Activated CD4-positive, alpha-beta T cell treated with anti-CD3 and anti-CD28 coated beads for 1 hour (primary cell): ENCODE results near the gene SCO2.
"Not testable (repeated sequence)": the region's sequence is repeated elsewhere in the genome, so short reads cannot be mapped to it uniquely, and the experiment has no call there.

Experiments used
- DNase-seq: peaks from one replicate; pipeline ENCODE4 v3.0.0-alpha.2; 2020

The SCO2 gene

DNA sequence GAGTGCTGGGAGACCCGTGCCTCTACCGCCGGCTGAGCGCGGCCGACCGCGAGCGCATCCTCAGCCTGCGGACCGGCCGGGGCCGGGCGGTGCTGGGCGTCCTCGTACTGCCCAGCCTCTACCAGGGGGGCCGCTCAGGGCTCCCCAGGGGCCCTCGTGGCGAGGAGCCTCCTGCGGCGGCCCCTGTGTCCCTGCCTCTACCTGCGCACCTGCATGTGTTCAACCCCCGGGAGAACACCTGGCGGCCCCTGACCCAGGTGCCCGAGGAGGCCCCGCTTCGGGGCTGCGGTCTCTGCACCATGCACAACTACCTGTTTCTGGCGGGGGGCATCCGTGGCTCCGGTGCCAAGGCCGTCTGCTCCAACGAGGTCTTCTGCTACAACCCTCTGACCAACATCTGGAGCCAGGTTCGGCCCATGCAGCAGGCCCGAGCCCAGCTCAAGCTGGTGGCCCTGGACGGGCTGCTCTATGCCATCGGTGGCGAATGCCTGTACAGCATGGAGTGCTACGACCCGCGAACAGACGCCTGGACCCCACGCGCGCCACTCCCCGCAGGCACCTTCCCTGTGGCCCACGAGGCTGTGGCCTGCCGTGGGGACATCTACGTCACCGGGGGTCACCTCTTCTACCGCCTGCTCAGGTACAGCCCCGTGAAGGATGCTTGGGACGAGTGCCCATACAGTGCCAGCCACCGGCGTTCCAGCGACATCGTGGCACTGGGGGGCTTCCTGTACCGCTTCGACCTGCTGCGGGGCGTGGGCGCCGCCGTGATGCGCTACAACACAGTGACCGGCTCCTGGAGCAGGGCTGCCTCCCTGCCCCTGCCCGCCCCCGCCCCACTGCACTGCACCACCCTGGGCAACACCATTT is 23.8 kb upstream of the SCO2 start:
- no peak for DNase-seq

DNA sequence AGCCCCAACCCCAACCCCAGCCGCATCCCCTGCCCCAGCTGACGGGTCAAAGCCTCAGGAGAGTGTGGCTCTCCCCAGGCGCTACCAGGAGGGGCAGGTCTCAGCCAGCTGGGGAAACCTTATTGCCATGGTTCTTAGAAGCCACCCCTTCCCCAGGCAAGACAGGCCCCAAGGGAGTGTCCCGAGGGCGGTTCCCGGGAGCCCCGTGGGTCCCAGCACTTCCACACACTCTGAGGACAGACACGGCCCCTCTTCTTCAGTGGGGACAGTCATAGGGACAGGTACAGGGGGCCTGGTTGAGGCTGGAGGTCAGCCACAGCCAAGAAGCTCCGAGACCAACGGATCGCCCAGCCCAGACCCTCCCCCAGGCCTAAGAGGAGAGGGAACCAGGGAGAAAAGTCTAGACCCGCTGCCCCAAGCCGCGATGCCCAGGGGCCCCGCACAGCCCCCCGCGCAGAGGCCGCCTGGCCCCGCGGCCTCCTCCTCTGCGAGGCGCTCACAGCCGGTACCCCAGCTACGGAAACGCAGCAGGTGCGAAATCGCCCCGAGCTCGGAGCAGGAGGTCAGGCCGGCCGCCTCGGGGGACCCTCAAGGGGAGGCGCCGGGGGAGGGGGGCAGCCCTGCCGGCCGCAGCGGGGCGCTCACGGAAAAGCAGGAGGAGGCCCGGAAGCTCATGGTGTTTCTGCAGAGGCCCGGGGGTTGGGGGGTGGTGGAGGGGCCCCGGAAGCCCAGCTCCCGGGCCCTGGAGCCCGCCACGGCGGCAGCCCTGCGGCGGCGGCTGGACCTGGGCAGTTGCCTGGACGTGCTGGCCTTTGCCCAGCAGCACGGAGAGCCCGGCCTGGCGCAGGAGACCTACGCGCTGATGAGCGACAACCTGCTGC is 22.9 kb upstream of the SCO2 start:
- peak; percentile 46 for DNase-seq

DNA sequence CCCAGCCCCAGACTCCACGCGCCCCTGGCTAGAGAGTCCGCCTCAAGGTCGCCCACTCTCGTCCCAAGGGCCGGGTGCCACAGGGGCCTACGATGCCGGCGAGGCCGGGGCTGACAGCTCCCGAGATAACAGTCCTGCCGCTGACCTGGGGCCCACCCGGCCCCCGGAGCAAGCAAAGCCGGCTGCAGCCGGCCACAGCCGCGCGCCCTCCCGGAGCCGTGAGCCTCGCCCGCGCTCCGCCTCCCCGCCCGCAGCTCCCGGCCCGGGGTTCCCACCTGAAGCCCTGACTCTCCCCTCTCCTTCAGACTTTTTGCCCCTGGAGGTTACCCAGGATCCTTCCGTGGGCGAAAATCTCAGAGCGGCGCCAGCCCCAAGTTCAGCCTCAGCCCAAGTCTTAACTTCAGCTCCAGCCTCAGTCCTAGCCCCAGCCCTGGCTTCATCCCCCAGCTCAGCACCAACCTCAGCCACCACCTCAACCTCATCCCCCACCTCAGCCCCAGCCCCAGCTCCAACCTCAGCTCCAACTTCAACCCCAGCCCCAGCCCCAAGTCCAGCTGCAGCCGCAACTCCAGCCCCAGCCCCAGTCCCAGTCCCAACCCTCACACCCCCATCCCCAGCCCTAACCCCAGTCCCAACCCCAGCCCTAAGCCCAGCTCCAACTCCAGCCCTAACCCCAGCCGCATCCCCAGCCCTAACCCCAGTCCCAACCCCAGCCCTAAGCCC is 22.0 kb upstream of the SCO2 start:
- DNase-seq, result no peak

DNA sequence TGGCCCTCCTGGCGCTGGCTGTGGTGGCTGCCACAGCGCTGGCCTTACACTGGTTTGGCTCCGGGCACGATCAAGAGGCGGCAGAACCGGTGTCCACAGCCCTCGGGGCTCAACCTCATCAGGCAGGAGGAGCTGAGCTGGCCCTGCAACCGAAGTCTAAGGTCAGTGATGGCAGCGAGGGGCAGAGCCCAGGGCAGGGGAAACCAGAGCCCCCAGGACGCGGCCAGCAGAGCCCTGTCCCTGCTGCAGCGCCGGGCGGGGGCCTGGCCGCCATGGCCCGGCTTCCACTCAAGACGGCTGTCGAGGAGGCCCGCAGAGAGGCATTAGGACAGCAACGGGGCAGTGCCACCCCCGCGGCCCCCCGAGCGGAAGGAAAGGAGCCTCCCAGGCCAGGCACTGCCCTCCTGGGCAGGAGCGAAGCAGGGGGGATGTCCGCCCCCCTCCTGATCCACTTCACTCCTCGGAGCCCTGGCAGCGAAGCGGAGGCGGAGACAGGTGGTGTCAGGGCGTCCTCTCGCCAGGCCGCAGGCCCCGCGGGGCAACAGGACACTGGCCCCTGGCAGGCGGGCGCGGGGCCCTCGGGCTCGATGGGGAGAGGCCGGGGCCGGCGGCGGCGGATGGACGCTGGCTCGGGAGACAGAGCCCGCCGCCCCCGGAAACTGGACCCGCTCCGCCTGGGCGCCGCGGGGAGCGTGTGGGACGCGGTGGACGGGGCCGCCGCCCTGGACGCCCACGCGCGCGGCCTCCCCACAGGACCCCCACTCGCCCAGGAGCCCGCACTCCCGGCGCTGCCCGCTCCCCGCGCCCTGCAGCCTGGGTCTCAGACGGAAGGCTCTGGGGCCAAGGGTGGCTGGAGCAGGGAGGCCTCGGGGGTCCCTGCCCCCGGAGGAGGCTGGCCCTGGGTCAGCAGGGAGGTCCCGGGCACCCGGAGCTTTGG is 21.2 kb upstream of the SCO2 start:
- no peak for DNase-seq

DNA sequence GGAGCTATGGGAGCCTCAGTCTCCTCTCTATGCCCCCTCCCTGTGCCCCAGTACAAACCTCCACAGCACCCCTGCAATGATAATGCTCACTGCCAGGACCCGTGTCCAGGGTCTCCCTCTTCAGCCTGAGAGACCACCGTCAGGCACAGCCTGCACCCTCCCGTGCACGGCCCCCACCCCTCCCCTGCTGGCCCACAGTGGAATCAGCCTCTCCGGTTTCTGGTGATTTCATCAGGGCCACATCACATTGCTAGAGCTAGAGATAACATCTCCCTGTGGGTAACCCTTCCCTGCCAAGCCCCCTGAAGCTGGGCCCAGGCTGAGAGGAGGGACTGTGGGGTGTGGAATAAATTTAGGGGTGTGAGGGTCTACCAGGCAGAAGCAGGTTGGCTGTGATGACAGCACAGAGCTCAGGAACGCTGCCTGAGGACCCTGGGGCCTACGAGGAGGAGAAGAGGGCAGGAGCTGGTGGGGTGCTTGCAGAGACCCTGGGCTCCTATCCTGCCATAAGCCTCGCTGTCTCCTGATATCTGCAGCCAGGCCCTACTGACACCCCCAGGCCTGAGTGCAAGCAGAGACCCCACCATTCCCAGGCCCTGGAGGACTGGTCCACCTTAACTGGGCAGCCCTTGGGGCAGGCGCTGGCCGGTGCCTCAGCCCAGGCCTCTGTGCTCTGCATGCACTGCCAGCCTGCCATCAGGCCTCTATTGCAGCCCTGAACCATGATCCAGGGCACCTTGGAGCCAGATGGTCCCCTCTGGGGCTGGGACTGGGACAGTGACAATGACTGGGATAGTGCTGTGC is 20.3 kb upstream of the SCO2 start, which contains the start of gene KLHDC7B:
Gene KLHDC7B, plus strand, starts transcription at position 378 of the 804 bp plus-strand sequence. Its CDS starts 345 bp downstream, at position 723.
- DNase-seq, result no peak

DNA sequence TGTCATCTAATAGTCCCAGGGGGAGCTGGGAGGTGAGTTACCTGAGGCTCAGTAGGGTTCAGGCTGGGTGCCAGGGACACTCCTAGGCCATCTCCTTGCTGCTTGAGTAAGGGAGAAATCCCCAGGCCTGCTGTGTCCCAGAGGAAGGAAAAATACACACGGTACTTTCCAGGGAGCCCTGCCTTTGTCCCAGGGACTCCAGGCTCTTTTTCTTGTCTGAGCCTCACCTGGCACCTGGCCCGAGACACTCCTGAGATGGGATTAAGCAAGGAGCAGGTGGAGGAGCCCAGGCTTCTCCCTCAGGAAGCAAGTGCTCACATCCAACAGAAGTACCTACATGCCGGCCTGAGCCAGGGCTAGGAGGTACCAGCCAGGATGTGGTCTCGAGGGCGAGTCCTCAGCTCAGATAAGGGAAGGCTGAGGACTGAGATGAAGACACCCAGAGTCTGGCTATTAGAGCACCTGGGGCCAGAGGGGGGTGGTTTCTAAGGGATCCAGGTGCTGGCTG is 19.4 kb upstream of the SCO2 start:
- DNase-seq, result no peak

DNA sequence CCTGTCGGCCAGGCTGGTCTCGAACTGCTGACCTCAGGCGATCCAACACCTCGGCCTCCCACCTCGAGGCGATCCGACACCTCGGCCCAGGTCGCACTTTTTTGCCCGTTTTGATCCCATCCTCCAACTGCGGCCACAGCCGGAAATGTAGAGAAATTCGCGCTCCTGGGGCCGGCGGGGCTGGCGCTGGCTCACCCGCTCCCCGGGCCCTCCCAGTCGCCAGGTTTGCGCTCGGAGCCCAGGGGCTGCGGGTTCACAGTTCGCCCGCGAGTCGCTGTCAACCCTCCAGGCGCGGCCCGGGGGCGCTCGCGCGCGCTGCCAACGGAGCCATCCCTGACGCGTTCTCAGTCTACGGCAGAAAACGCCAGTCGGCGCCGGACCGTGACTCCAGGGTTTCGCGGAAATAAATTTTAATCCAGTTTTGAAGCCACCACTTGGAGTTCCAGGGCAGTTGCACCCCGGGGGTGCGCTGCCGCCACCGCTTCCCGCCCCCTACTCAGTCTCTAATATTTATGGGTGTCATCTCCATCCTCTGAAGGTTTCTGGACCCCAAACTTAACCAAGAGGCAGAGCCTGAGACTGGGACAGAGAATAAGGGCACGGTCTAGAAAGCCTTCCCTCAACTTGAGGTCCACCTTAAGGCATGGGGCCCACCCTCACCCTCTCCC is 18.8 kb upstream of the SCO2 start:
- DNase-seq, result peak; percentile 80

DNA sequence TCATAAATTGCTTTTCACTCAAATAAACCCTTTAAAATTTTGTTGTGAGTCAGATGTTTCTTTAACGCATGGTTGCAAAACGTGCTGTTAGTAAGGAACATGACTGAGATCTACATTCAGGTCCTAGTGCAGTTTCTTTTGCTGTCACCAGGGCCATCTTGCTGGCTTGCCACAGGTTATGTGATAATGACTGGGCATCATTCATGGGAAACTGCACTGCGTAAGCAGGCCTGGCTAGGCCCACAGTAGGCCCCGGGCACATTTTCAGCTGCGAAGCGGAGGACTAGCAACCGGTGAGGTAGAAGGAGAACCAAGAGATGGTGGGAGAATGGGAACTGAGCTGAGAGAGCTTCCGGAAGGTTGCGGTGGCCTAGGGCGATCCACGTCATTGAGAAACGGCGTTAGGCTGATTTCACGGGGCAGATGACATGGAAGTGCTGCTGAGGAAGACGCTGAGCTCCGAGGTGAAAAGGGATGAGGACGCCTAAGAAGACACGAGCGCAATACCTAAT is 17.1 kb upstream of the SCO2 start:
- DNase-seq, result no peak

DNA sequence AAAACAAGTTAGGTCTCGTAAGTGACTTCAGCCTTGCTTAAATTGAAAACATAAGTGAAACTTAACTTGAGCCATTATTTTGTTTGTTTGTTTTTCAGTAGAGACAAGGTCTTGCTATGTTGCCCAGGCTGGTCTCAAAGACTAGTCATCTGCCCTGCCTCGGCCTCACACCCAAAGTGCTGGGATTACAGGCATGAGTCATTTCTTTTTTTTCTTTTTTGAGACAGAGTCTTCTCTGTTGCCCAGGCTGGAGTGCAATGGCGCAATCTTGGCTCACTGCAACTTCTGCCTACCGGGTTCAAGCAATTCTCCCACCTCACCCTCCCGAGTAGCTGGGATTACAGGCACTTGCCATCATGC is 16.2 kb upstream of the SCO2 start:
- DNase-seq, result not testable (repeated sequence)

DNA sequence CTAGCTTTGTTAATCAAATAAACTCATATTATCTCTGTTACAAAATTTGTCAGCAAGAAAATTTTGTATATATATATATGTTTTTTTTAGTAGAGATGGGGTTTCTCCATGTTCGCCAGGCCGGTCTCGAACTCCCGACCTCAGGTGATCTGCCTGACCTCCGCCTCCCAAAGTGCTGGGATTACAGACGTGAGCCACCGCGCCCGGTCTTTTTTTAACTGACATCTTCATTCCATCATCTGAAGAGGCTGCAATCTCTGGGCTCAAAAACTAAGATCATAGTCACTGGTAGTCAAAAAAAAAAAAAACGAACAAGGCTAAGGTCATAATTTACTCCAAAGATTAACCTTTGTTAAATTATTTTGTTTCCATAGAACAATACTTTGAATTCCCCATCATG is 15.0 kb upstream of the SCO2 start:
- DNase-seq, result no peak

DNA sequence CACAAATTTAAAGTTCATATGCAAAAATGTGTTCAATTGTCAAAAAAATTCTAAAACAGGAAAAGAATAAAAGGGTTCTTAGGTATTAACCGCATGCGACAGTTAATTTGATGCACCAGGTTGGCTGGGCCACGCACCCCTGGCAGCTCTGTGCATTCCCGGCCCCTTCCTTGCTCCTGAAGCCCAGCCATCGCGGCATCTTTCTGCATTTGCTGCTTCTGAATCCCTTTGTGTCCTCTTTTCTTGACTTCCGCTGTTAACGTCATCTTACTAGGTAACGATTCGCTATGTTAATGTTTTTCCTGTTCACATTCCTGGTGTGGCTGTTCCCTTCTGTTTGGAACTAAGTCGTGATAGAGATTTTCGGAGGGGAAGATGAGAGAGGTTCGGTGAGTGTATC is 12.4 kb upstream of the SCO2 start:
- no peak for DNase-seq

DNA sequence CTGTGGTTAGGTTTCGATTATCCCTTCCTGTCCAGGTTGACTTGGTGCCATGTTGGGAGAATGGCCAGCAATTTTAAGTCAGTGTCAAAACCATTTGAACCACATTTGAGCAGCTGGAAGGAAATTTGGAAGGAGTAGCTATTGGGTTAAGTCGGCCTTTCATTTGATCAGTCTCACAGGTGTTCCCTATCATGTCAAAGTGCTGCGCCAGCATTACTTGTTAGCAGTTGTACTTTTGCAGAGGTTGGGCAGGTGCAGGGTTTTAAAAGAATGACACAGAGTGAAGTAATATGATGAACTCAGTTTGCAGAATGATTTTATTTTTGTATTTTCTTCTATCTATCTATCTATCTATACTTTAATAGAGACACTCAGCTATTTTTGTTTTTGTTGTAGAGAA is 10.8 kb upstream of the SCO2 start:
- no peak for DNase-seq

DNA sequence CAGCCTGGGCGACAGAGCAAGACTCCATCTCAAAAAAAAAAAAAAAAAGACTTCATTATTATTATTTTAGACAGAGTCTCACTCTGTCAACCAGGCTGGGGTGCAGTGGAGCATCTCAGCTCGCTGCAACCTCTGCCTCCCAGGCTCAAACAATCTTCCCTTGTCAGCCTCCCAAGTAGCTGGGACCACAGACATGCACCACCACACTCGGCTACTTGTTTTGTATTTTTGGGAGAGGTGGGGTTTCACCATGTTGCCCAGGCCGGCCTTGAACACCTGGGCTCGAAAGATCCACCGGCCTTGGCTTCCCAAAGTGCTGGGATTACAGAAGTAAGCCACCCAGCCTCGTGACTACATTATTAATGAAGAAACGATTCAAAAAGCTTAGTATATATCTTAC is 9.7 kb upstream of the SCO2 start:
- no peak for DNase-seq

DNA sequence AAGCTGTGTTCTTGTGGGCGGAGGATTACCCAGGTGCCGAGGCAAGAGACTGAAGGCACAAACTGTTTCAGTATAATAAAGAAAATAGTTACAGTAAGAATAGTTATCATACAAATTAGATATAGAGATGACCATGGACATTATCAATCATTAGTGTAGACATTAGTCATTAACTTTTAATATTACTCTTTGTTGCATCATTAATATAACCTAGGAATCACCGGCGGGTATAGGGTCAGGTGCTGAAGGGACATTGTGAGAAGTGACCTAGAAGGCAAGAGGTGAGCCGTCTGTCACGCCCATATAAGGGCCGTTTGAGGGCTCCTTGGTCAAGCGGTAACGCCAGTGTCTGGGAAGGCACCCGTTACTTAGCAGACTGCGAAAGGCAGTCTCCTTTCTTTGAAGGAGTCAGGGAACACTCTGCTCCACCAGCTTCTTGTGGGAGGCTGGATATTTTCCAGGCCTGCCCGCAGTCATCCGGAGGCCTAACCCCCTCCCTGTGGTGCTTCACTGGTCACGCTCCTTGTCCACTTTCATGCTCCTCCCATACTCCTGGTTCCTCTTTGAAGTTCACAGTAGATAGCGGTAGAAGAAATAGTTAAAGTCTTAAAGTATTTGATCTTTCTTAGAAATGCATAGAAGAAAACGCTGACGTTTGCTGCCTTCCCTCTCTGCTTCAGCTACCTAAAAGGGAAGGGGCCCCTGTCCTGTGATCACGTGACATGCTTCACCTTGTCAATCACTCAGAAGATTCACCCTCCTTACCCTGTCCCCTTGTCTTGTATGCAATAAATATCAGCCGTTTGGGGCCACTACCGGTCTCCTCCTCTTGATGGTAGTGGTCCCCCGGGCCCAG is 8.7 kb upstream of the SCO2 start:
- not testable (repeated sequence) for DNase-seq

DNA sequence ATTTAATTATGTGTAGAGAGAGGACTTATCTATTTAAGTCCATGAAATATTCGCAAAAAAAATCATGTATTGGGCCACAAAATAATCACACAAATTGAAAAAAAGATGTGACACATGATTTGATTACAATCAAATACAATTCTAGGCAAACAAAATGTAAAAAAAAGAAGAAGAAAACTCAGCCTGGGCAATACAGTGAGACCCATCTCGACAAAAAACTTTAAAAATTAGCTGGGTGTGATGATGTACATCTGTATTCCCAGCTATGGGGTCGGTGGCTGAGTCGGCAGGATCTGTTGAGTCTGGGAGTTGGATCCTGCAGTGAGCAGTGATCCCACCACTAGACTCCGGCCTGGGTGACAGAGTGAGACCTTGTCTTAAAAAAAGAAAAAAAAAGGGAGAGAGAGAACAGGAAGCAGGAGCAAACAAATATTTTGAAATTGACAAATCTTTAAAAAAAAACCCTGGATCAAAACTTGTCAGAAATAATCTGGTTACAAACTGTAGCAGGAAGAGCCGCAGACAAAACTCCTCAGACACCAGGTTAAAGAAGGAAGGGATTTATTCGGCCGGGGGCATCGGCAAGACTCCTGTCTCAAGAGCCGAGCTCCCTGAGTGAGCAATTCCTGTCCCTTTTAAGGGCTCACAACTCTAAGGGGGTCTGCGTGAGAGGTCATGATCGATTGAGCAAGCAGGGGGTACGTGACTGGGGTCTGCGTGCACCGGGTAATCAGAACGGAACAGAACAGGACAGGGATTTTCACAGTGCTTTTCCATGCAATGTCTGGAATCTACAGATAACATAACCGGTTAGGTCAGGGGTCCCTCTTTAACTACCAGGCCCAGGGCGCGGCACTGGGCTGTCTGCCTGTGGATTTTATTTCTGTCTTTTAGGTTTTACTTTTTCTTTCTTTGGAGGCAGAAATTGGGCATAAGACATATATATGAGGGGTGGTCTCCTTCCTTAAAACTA is 7.7 kb upstream of the SCO2 start:
- DNase-seq, result no peak

DNA sequence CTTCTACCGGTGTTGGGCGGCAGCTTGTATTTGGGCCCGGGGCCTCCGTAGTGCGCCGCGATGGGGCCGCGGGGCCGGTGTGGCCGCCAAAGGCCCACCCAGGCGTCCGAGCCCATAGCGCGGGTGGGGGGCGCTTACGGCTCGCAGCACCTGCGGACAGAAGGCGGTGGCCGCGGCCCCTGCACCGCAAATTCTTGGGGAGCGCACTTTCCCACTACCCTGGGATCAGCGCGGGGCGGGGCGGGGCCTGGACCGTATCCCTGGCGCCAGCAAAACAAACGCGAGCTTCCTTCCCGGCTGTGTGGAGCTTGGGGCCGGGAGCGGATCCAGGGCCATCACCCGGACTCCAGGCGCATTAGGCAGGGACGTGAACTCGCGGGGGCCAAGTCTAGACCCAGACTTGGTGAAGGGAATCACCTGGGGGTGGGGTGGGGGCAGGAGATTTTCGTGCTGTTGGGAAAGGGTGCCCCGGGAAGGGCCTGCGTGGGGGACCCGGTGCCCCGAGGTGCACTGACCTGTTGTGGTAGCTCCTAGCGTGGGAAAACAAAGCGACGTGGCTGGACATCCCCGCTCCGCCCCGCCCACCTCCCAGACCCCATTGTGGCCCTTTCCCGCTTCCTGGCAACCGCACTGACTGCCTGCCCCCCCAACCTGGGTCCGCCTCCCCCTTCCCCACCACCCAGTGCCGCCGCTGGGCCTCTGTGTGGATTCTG is 6.7 kb upstream of the SCO2 start:
- DNase-seq, result no peak

DNA sequence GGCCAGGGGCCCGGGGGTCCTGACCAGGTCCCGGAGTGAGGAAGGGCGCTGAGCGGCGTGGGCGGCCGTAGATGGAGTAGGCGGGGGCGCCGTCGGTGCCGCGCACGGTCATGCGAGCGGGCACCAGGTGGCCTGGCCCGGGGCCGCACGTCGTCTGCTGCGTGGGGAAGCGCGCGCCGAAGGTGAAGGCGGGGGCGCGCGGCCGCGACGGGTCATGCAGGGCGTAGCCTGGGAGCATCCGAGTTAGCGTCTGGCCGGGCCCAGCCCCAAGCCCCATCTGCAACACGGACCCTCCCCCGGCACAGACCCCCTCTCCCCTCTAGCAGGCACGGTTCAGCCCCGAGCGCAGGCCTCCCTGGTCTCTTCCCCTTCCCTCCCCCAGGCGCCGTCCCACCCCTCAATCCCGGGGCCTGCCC is 6.2 kb upstream of the SCO2 start:
- DNase-seq, result peak; percentile 72
